Stimulated activated CD4-positive, alpha-beta T cell treated with anti-CD3 and anti-CD28 coated beads, Interleukin-12 subunit alpha, Interleukin-12 subunit beta, amount 100 ng/mL, for 4 hours (primary cell): ENCODE measurements around the gene IMMP2L.

Experiments
- DNase-seq: peaks from one replicate; pipeline ENCODE4 v3.0.0-alpha.2; 2020

Gene IMMP2L

DNA sequence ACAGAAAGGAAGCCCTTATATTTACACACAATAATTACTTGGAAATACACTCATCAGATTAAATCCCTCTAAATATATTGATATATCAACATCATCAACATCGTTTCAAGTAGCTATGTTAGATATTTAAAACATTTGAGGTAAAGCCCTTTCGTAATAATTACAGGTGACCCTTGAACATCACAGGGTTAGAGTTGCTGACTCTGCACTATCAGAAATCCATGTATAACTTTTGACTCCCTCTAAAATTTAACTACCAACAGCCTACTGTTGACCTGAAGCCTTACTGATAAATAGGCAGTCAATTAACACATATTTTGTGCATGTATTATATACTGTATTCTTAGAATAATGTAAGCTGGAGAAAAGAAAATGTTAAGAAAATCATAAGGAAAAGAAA lies 505.9 kb downstream of the IMMP2L start:
- no peak for DNase-seq

DNA sequence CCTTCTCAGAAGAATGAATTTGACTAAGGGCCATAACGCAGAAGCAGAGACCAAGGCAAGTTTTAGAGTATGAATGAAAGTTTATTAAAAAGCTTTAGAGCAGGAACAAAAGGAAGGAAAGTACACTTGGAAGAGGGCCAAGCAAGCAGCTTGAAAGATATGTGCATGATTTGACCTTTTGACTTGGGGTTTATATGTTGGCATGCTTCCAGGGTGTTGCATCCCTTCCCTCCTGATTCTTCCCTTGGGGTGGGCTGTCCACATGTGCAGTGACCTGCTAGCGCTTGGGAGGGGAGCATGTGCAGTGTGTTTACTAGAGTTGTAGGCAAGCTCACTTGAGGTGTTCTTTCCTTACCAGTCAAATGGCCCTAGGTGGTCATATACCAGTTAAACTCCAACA lies 509.3 kb downstream of the IMMP2L start:
- no peak for DNase-seq

DNA sequence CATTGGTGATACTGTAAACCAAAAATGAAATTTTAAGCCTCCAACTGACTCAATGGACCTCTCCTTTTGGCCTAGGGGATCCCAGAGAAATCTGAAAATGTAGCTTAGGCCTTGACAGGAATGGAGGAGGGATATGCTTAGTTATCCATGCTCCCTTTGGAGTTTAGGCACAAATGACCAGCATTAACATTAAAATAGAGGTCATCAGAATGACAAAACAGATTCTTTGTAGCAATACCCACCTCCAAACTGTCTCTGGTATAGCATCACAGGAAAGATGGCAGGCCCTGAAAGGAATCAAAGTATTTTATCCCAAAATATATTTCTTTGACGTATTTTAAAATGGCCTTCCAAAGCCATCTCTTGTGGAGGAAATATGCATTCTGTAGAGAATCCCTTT lies 510.5 kb downstream of the IMMP2L start:
- no peak for DNase-seq

DNA sequence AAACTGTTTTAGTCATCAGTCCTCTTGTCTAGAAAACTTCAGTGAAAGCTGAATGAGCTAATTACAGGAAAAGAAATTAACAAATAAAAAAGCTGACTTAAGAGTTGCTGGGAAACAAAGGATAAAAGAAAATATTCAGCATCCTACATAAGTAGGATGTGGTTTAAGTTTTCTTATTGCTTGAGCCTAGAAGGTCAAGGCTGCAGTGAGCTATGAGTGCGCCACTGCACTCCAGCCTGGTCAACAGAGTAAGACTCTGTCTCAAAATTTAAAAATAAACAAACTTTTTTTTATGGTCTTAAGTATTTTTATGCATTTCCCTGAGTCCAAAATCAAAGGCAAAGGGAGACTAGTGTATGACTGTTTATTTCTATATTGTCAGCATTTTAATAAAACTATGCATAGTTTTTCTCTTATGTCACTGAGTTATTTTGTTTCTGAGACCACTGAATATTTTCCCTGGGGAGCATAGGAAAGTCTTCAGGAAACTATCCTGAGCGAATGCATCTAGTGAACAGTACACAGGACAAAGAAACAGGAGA lies 511.3 kb downstream of the IMMP2L start:
- DNase-seq, result no peak

DNA sequence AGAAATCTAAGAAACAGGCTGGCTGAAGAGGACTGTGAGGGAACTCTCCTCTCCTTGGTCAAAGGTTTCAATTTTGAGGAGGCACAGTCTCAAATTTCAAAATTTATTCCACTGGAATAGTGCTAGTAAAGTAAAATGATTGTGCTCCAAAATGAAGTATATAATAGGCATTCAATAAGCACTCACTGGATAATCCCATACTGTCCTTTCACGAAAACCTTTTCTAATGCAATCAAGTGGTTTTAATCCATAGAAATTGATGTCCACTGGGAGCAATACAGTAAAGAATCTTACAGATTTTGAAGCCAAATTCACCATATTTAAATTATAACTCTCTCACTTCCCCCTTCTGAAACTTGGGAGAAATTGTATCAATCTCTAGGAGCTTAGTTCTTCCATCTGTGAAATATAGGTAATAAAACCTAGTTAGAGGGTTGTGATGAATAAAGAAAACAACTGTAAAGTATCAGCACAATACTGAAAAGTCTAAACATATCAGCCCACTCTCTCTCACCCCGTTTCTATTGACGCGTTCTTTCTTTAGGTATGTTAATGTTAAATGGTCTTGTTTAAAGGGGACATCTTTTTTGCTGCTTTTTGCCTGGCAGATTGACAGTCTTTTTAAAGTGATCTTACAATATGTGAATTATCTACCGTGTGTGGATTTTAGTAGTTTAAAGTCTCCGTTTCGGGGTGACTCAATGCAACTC lies 512.2 kb downstream of the IMMP2L start:
- DNase-seq, result no peak

DNA sequence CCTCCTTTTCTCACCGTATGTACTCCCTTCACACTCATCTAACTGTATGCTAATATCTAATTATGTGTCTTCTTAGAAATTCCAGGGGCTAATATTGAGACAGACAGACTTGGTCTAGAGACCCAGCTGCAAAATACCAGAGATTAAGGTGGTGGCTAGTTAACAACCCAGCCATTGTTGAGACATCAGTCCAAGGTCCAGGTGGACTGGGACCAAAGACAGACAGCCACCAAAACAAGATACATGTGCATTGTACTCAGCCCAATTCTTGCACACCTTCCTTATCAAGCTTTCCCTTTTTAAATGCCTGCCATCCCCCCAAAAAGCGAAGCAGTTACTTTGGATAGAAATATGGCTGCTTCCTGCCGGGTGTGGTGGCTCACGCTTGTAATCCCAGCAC lies 514.7 kb downstream of the IMMP2L start:
- no peak for DNase-seq

- no peak for DNase-seq
Measured at GRCh38 chr7:111045449-111045848, 516.8 kb downstream of the IMMP2L start.

DNA sequence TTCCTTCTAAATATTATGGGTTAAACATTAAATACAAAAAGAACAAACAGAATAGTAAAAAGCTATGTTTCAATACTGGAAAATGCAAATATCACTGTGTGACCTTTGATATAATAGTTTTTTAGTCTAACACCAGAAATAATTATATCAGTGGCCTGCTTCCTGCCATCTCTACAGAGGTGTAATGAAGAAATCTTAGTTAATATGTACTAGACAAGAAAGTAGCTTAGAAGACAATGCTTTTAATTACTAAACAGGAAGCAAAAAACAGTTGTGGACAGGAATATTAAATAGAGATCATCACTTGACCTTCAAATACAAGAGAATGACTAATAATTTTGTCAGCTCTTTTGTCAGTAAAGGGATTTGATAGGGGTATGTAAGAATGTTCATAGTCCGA lies 518.7 kb downstream of the IMMP2L start:
- DNase-seq, result no peak

DNA sequence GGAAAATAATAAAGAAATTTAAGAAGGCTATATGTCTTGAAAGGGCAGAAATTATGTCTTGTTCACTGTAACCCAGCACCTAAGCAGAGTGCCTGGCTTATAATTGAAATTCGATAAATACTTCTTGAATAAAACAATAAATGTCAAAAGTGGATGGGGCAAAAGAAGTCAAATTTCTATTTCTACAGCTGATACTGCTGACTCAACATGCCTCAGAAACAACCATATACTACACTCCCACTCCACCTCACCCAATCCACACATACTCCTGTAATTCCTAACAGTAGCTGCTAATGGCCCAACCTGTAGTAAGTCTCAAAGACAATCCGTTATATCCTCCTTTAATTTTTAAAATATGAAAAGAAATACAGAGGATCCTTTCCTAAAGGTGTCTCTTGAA lies 519.5 kb downstream of the IMMP2L start:
- DNase-seq, result no peak

DNA sequence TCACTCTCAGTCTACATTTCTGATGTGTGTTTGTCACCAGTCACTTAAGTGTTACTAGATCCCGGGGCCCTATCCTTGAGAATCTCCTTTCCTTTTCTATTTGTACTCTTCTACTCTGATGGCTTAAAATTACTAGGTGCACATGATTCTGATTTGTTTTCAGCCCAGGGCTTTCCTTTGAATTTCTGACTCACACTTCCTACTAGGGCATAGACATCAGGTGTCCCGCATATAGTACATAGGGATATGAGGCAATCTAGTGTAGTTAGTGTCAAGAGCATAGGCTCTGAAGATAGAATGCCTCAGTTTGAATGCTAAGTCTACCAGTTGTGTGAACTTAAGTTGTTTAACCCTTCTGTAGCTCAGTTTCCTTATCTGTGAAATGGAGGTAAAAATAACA lies 520.7 kb downstream of the IMMP2L start:
- no peak for DNase-seq

GRCh38 chr7:111038185-111038584 lies 524.1 kb downstream of the IMMP2L start:
- DNase-seq, result no peak

- no peak for DNase-seq
Measured at GRCh38 chr7:111031916-111032315, 530.4 kb downstream of the IMMP2L start.

GRCh38 chr7:111030336-111030735 lies 532.0 kb downstream of the IMMP2L start:
- no peak for DNase-seq

DNA sequence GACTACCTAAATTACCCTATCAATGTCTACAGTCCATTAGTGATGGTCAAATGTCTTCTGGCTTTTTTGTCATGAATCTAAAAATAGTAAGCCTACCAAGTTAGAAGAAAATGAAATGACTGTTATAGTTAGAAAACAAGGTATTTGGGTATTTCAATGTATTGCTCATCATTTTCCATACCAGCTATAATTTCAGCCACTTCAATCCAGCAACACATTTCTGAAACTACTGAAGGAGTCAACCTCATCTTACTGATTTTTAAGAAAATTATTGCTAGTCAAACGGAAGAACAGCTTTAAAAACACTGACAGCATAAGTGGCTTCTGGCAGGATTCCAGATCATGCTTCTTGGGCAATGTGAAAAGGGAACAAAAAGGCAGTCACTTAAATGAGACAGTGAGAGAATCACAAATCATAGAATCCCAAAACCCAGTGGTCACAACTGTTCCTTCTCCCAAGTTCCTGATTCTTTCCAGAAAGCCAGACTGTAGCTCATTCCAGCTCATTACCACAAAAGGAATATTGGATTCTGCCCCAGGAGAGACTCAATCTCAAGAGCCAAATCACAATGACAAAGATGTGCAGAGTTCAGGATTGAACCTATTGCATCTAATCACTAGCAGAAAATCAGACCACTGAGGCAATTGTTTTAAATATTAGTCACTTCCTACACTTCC lies 532.6 kb downstream of the IMMP2L start:
- peak; percentile 17 for DNase-seq

GRCh38 chr7:111029141-111029572 lies 533.1 kb downstream of the IMMP2L start:
- no peak for DNase-seq

GRCh38 chr7:111027396-111027795 lies 534.9 kb downstream of the IMMP2L start:
- DNase-seq, result no peak

GRCh38 chr7:111026806-111027205 lies 535.5 kb downstream of the IMMP2L start:
- DNase-seq, result no peak

- DNase-seq, result no peak
Measured at GRCh38 chr7:111026343-111026742, 535.9 kb downstream of the IMMP2L start.

DNA sequence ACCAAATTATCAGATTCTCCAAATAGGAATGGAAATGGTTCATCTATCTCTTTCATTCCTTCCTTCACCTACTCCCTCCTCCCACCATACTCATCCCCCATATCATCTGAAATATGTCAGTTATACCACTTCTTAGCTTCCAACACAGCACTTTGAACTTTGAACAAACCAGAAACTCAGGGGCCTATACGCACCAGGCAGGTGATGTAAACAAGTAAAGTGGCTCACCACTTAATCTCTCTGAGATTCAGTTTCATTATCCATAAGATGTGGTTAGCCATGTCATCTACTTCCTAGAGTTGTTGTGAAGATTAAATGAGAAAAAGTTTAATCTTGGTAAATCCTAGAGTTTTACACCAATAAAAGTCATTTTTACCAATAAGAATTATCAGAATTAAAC lies 537.3 kb downstream of the IMMP2L start:
- DNase-seq, result no peak

DNA sequence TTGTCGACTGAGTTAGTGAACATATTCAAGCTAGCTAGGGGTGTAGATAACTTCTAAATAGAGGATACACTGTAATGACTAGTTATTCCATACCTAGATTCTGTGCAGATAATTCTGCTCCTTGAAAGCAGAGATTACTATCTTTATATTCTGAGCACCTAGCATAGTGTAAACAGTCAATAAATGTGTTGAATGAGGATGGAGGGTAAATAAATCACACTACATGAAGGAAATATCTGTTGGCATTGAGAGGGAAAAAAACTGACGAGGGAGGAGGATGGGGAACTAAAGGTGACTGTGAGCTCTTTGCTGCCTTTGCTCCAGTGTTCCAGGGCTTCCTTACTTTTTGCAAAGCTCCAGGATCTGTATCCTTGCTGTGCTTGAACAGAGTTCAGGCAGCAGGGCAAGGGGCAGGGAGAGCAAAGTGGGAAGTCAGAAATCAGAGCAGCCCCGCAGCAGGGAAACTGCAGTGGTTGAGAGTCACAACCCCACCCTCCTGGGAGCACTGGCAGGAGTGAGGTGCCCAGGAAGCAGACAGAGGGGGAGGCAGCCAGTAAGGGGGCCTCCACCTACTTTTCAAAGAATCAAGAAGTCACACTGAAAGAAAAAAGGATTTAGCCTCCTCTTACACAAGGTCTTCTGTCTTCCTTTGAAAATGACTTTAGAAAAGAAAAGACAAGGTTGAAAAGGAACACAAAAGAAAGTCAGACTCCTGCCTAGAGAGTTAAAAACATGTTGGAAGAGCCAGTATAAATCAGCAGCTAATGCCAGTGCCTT lies 543.1 kb downstream of the IMMP2L start:
- DNase-seq, result no peak

GRCh38 chr7:111018447-111018846 lies 543.8 kb downstream of the IMMP2L start:
- DNase-seq, result no peak

DNA sequence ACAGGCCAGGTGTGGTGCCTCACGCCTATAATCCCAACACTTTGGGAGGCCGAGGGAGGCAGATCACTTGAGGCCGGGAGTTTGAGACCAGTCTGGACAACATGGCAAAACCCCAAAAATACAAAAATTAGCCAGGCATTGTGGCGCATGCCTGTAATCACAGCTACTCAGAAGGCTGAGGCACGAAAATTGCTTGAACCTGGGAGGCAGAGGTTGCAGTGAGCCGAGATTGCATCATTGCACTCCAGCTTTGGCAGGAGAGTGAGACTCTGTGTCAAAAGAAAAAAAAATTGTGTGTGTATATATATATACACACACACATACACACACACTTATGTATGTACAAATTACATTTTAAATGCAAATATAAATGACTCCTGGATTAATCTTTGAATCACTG lies 548.2 kb downstream of the IMMP2L start:
- DNase-seq, result no peak

- no peak for DNase-seq
Measured at GRCh38 chr7:111012799-111013675, 549.3 kb downstream of the IMMP2L start.
